ENCODE results near the gene PRDM4. TPM values are rescaled to one million over a fixed set of nuclear protein-coding genes. Genes with fewer than 3 reads are reported as not detected.

PRDM4 gene
- total and polyA plus RNA-seq, 2 experiments from 2014 or later, result 11.7 to 18.3 TPM

DNA sequence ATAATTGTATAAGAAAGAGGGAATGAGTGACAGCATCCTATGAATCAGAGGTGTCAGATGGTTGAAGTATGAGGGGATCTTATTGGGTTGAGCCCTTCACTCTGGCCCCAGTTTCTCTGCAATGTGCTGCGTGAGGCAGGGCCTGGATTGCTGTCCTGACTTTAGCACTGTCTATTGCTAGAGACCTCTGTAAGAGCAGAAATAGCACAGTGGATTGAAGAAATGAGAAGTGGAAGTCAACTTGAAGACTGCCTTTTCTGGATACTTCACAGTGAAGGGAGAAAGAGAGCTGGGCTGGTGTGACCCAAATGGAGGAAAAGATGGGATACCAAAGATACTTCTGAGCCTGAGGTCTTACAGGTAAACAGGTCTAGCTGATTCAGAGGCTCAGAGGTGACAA, 19.4 kb upstream of the PRDM4 start:
- 48 to 52% methylated on average over 1 of the region's 1 CpG for WGBS, 2 experiments (ENCODE audit: low coverage in 1 of 2, low lambda C conversion rate in 2 of 2, missing lambda C conversion rate in 2 of 2)
- Histone ChIP-seq H3K9ac (no peak overlapping the region), H3K27me3 (replicated peaks; ENCODE audit: insufficient read depth) (peaks cover 21% of the 10 kb centered on the region), H3K4me1 (ENCODE audit: insufficient read depth) (no peaks in the 10 kb centered on the region), H3K79me2 (ENCODE audit: insufficient read depth) (no peaks in the 10 kb centered on the region), H3F3A (ENCODE audit: insufficient read depth) (no peaks in the 10 kb centered on the region), H3K36me3 (ENCODE audit: low read depth) (no peaks in the 10 kb centered on the region), H3K9me2 (ENCODE audit: insufficient read depth) (no peaks in the 10 kb centered on the region), H4K20me1 (ENCODE audit: insufficient read depth) (no peaks in the 10 kb centered on the region), H2AFZ (no peak overlapping the region), H3K27ac (no peak overlapping the region), H3K4me2 (ENCODE audit: unreplicated experiment) (no peak overlapping the region), H3K4me3 (no peak overlapping the region), H3K9me3 (ENCODE audit: low read depth) (no peaks in the 10 kb centered on the region)
- TF ChIP-seq EZH2phosphoT487 (IDR thresholded peaks at IDR 0.05; ENCODE audit: insufficient read depth, low read depth), result no peak
- TF ChIP-seq EZH2 (IDR thresholded peaks at IDR 0.05; ENCODE audit: insufficient read depth, poor library complexity, severe bottlenecking), result no peak
- in situ Hi-C loops (cut with MboI), result no loop called here
- DNase-seq, result no peak

DNA sequence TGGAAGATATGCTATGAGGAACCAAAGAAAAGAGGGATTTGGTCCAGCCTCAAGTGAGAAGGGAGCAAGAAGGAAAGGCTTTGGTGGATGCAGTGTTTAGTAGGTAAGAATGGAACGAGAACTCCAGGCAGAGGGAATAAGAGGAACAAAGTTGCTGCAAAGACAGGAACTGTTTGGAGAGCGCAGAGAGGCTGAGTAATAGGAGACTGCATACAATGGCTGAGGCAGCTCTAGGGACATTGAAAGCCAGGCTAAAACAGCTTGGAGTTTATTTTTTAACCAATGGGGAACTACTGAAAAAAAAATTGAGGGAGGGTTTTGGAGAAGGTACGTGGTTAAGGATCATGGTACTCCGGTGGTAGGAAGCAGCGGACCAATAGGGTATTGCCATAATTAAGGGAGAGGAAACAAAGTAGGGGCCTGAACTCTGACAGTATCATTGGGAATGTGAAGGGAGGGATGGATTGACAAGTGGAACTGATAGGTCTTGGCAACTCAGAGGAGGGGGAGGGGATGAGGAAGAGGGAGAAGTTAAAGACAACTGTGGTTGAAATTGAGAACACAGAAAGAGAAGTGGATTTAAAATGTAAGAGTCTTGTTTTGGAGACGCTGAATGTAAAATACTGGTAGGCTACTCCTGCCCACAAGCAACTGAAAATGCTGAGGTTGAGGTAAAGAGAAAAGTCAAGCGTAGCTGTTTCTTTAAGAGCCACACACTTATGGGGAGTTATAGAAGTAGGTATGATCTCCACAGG, 18.3 kb upstream of the PRDM4 start:
- no peak overlapping the region for H3K27ac ChIP-seq
- 55 to 59% methylated on average over 7 of the region's 7 CpGs for WGBS, 2 experiments (ENCODE audit: low coverage in 1 of 2, low lambda C conversion rate in 2 of 2, missing lambda C conversion rate in 2 of 2)
- no peaks in the 10 kb centered on the region for H3K36me3 ChIP-seq (ENCODE audit: low read depth)
- no peaks in the 10 kb centered on the region for H3K4me1 ChIP-seq (ENCODE audit: insufficient read depth)
- no peaks in the 10 kb centered on the region for H3K79me2 ChIP-seq (ENCODE audit: insufficient read depth)
- DNase-seq, result no peak
- in situ Hi-C loops (cut with MboI), result no loop called here
- no peak overlapping the region for H2AFZ ChIP-seq
- peaks cover 32% of the 10 kb centered on the region for H3K27me3 ChIP-seq (replicated peaks; ENCODE audit: insufficient read depth)
- no peaks in the 10 kb centered on the region for H3K9me2 ChIP-seq (ENCODE audit: insufficient read depth)
- H3K9ac ChIP-seq, result no peak overlapping the region
- no peaks in the 10 kb centered on the region for H4K20me1 ChIP-seq (ENCODE audit: insufficient read depth)
- no peak overlapping the region for H3K4me2 ChIP-seq (ENCODE audit: unreplicated experiment)
- H3K4me3 ChIP-seq, result no peak overlapping the region
- H3K9me3 ChIP-seq (ENCODE audit: low read depth), result no peaks in the 10 kb centered on the region
- H3F3A ChIP-seq (ENCODE audit: insufficient read depth), result no peaks in the 10 kb centered on the region
- no peak for TF ChIP-seq EZH2 (IDR thresholded peaks at IDR 0.05; ENCODE audit: insufficient read depth, poor library complexity, severe bottlenecking)

DNA sequence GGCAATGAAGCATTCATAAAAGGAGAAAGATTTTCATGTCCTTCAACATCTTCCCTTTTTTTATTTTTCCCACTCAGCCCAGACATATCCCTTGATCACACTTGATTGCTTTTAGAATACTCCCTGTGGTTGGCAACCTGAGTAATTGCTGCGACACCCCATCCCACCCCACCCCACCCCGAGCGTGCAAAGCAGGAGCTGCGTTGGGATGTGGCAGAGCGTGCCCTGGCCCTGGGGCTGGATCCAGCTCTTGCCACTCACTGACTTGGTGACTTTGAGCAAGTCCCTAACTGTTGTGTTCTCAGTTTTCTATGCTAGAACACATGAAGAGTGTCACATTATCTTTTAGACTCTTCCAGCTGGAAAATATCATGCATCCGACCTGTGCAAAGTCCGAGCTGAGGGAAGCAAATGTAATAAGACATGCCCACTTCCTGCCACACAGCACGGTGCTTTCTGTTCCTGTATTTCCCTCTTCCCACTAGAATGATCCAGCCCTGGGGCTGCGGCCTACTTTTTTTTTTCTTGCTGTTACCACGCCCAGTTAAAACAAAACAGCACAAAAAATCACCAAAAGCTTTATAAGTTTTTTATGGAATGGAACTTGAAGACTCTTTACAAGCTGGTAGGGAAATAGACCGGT, 17.6 kb upstream of the PRDM4 start:
- WGBS, 2 experiments (ENCODE audit: low coverage in 1 of 2, low lambda C conversion rate in 2 of 2, missing lambda C conversion rate in 2 of 2), result 25 to 28% methylated on average over 11 of the region's 11 CpGs
- H2AFZ ChIP-seq, result no peak overlapping the region
- no peaks in the 10 kb centered on the region for H3K79me2 ChIP-seq (ENCODE audit: insufficient read depth)
- no peak for DNase-seq
- H3K9ac ChIP-seq, result no peak overlapping the region
- no peak overlapping the region for H3K27ac ChIP-seq
- TF ChIP-seq EZH2phosphoT487 (IDR thresholded peaks at IDR 0.05; ENCODE audit: insufficient read depth, low read depth) (no peak), EZH2 (IDR thresholded peaks at IDR 0.05; ENCODE audit: insufficient read depth, poor library complexity, severe bottlenecking) (no peak)
- H3K36me3 ChIP-seq (ENCODE audit: low read depth), result no peaks in the 10 kb centered on the region
- H3K4me2 ChIP-seq (ENCODE audit: unreplicated experiment), result no peak overlapping the region
- H3K9me2 ChIP-seq (ENCODE audit: insufficient read depth), result no peaks in the 10 kb centered on the region
- H3K9me3 ChIP-seq (ENCODE audit: low read depth), result no peaks in the 10 kb centered on the region
- peaks cover 37% of the 10 kb centered on the region for H3K27me3 ChIP-seq (replicated peaks; ENCODE audit: insufficient read depth)
- no peaks in the 10 kb centered on the region for H4K20me1 ChIP-seq (ENCODE audit: insufficient read depth)
- H3K4me3 ChIP-seq, result no peak overlapping the region
- no peaks in the 10 kb centered on the region for H3K4me1 ChIP-seq (ENCODE audit: insufficient read depth)
- no peaks in the 10 kb centered on the region for H3F3A ChIP-seq (ENCODE audit: insufficient read depth)
- in situ Hi-C loops (cut with MboI), result no loop called here

DNA sequence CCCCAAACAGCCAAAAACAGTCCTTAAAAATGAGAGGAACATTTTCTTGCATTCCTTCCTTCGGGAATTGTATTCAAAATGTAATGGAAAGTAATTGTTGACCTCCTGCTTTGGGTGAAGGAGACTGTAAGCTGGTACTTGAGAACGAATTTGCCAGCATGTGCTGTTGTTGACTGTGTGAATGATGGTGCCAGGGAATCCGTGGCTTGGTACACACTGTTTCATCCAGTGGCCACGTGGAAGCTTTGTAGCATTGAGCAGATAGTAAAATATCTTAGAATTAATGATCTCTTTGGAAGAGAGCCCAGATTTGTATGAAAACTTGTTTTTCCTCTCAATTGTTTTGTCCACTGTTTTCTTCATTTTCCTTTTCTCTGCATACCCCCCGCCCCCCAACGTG, 15.2 kb upstream of the PRDM4 start:
- no peak for DNase-seq
- H3F3A ChIP-seq (ENCODE audit: insufficient read depth), result no peaks in the 10 kb centered on the region
- no peak overlapping the region for H3K4me3 ChIP-seq
- no peaks in the 10 kb centered on the region for H4K20me1 ChIP-seq (ENCODE audit: insufficient read depth)
- WGBS, 2 experiments (ENCODE audit: low coverage in 1 of 2, low lambda C conversion rate in 2 of 2, missing lambda C conversion rate in 2 of 2), result 9 to 14% methylated on average over 6 of the region's 6 CpGs
- TF ChIP-seq EZH2phosphoT487 (IDR thresholded peaks at IDR 0.05; ENCODE audit: insufficient read depth, low read depth), result no peak
- TF ChIP-seq EZH2 (IDR thresholded peaks at IDR 0.05; ENCODE audit: insufficient read depth, poor library complexity, severe bottlenecking), result no peak
- peaks cover 41% of the 10 kb centered on the region for H3K27me3 ChIP-seq (replicated peaks; ENCODE audit: insufficient read depth)
- H3K4me2 ChIP-seq (ENCODE audit: unreplicated experiment), result no peak overlapping the region
- in situ Hi-C loops (cut with MboI), result no loop called here
- H3K9ac ChIP-seq, result no peak overlapping the region
- no peak overlapping the region for H2AFZ ChIP-seq
- no peaks in the 10 kb centered on the region for H3K9me3 ChIP-seq (ENCODE audit: low read depth)
- H3K79me2 ChIP-seq (ENCODE audit: insufficient read depth), result no peaks in the 10 kb centered on the region
- H3K9me2 ChIP-seq (ENCODE audit: insufficient read depth), result no peaks in the 10 kb centered on the region
- H3K36me3 ChIP-seq (ENCODE audit: low read depth), result no peaks in the 10 kb centered on the region
- no peak overlapping the region for H3K27ac ChIP-seq
- H3K4me1 ChIP-seq (ENCODE audit: insufficient read depth), result no peaks in the 10 kb centered on the region
